GM12872 (cell line): ENCODE results near the gene RHOB.

Experiments
- CTCF ChIP-seq: IDR thresholded peaks from 3 replicates; pipeline ENCODE4 v1.5.1; 2011; ENCODE audit warnings: low read depth, mild to moderate bottlenecking, low read length, moderate library complexity; ENCODE audit not compliant: insufficient read depth

RHOB gene

GRCh38 chr2:20404950-20405349 is 41.9 kb upstream of the RHOB start:
- TF ChIP-seq CTCF, result no peak

GRCh38 chr2:20409039-20409438 is 37.8 kb upstream of the RHOB start:
- no peak for TF ChIP-seq CTCF

- no peak for TF ChIP-seq CTCF
Observed at GRCh38 chr2:20410556-20411277, 36.2 kb upstream of the RHOB start.

- peak; percentile 97 for TF ChIP-seq CTCF
Observed at GRCh38 chr2:20411361-20411894, 35.4 kb upstream of the RHOB start.

- TF ChIP-seq CTCF, result no peak
Observed at GRCh38 chr2:20414806-20415205, 32.1 kb upstream of the RHOB start.

- TF ChIP-seq CTCF, result no peak
Observed at GRCh38 chr2:20415511-20415918, 31.4 kb upstream of the RHOB start.

- no peak for TF ChIP-seq CTCF
Observed at GRCh38 chr2:20416723-20417122, 30.2 kb upstream of the RHOB start.

- TF ChIP-seq CTCF, result no peak
Observed at GRCh38 chr2:20418519-20418918, 28.4 kb upstream of the RHOB start.
